GDM1 (cell line): Measurements from ENCODE around the gene EEF1AKMT1.

Source experiments
- DNase-seq: peaks from one replicate; lab custom pipeline; 2025; lab: John Stamatoyannopoulos, UW

EEF1AKMT1 gene, protein sequence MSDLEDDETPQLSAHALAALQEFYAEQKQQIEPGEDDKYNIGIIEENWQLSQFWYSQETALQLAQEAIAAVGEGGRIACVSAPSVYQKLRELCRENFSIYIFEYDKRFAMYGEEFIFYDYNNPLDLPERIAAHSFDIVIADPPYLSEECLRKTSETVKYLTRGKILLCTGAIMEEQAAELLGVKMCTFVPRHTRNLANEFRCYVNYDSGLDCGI

GRCh38 chr13:20773194-20774080, at the start of gene EEF1AKMT1:
Gene EEF1AKMT1 (minus strand): TSS chr13:20773961. CDS start chr13:20757598, 16,363 bp downstream.
- DNase-seq, result peak; percentile 96

- no peak for DNase-seq
Measured at GRCh38 chr13:20823071-20823470, 49.3 kb upstream of the EEF1AKMT1 start.

GRCh38 chr13:20822406-20822805, 48.6 kb upstream of the EEF1AKMT1 start:
- no peak for DNase-seq

DNA sequence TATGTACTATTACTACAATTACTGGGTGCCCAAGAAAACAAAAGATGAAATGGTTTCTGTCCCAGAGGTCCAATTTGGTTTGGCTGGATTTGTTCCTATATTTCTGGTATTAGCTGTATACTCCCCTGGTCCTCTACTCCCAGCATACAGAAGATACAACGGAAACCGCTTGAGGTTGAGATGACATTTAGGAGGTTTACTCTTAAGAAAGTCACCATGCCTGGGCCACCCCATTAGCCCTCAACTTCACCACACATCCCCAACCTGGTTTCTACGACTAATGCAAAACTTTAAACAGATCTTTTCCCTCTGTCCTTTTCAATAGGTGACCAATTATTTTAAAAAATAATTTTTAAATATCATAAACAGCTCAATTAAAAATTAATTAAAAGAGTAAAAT, 46.0 kb upstream of the EEF1AKMT1 start:
- no peak for DNase-seq

- DNase-seq, result no peak
Measured at GRCh38 chr13:20815464-20815863, 41.7 kb upstream of the EEF1AKMT1 start.

- DNase-seq, result no peak
Measured at GRCh38 chr13:20814224-20814910, 40.6 kb upstream of the EEF1AKMT1 start.

GRCh38 chr13:20812890-20813289, 39.1 kb upstream of the EEF1AKMT1 start:
- DNase-seq, result no peak

GRCh38 chr13:20810808-20811207, 37.0 kb upstream of the EEF1AKMT1 start:
- no peak for DNase-seq

GRCh38 chr13:20808874-20809273, 35.1 kb upstream of the EEF1AKMT1 start:
- no peak for DNase-seq

DNA sequence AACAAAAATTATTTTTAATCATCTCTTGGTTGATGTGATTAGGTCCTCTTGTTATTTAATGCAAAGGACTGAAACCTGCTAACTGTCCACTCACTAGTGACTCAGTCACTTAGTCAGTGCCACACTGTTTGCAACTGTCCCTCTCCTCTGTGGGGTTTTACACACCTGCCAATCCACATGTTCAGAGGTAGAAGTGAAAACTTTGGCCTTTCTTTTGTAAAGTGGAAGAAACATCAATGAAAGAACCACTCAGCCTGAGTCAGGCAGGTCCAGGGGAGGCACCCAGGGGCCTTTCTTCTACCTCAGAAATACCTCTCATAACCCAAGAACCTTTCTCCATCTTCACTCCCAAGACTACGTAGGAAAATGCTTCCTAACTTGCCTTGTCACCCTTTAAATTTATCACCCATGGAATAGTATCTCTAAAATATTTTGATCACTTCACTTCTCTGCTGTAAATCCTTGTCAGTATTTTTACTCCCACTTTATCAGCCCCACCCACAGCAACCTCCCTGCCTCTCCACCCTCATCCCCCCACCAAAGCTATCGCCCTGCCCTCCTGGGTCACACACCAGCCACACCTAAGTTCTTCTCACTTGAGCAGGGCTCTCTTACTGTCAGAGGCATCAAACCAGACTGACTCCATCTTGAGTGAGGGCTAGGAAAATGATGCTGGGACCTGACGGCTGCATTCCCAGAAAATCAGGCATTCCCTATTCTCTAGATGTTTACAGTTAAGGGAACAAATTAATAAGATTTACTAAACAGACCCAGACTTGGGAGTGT, 29.6 kb upstream of the EEF1AKMT1 start:
- no peak for DNase-seq

GRCh38 chr13:20801707-20802106, 27.9 kb upstream of the EEF1AKMT1 start:
- peak; percentile 49 for DNase-seq

GRCh38 chr13:20799726-20800416, 26.1 kb upstream of the EEF1AKMT1 start:
- no peak for DNase-seq

DNA sequence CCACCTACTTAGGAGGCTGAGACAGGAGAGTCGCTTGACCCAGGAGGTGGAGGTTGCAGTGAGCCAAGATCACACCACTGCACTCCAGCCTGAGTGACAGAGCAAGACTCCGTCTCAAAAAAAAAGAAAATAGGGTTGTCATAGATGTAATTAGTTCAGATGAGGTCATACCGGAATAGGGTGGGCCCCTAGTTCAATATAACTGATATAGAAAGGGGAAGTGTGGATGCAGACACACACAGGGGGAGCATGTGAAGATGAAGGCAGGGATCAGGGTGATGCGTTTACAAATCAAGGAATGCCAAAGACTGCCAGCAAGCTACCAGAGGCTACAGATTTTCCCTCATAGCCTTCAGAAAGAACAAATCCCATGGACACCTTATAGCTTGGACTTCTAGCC, 24.3 kb upstream of the EEF1AKMT1 start:
- DNase-seq, result no peak

- DNase-seq, result no peak
Measured at GRCh38 chr13:20796791-20797508, 23.2 kb upstream of the EEF1AKMT1 start.

GRCh38 chr13:20789665-20790064, 15.9 kb upstream of the EEF1AKMT1 start:
- no peak for DNase-seq

- no peak for DNase-seq
Measured at GRCh38 chr13:20788312-20788711, 14.6 kb upstream of the EEF1AKMT1 start.

DNA sequence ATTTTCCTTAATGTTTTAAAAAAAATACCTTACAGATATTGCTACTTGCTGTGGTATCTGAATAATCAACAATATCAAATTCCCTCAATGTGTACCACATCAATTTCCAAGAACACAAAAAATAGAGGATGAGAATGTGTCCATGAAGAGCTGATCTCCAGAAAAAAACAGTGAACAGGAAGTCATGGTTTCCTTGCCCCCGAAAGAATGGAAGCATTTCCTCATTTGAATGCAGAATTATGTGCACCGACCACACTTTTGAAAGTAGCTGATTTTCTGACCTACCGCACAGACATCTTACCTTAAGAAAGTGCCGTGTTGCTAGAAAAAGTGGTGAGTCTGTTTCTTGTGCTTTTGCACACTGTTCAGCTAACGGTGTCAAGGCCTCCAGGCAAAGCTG, 13.4 kb upstream of the EEF1AKMT1 start:
- no peak for DNase-seq

- no peak for DNase-seq
Measured at GRCh38 chr13:20782116-20782708, 8.5 kb upstream of the EEF1AKMT1 start.

DNA sequence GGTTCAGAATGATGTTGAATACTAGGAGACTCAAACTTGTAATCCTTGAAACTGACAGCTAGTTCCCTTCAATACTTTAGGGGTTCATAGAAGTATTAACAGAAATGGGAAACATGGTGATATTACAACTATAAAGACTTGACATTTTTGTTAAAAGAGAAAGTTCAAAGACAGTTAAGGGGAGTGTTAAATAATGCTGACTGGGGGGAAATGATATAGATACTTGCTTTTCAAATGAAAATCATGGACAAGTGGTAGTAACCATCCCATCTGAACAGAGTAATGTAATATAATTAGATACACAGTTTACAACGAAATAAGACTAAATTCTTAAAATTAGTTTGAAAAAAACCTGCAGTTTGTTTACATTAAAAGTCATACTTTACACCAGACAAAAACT, 6.6 kb upstream of the EEF1AKMT1 start:
- no peak for DNase-seq

GRCh38 chr13:20779405-20779804, 5.6 kb upstream of the EEF1AKMT1 start:
- no peak for DNase-seq
